Mesothelial cell of epicardium (in vitro differentiated cells): ENCODE data around the gene ADGB. TPM values are rescaled to one million over a fixed set of nuclear protein-coding genes. Genes with fewer than 3 reads are reported as not detected.

ENCODE experiments used
- DNase-seq, 2 experiments: peaks; one replicate each; pipeline ENCODE4 v3.0.0; 2021; ENCODE audit warnings: low spot score in 2 of 2; ENCODE audit not compliant: unreplicated experiment in 2 of 2
- H3K27ac Mint-ChIP-seq: 2 replicates; pipeline ENCODE4 v1.8.0; 2021; ENCODE audit warnings: mixed read lengths
- H3K27me3 Mint-ChIP-seq: 2 replicates; pipeline ENCODE4 v1.8.0; 2021; ENCODE audit warnings: low read depth, mixed read lengths
- H3K36me3 Mint-ChIP-seq: 2 replicates; pipeline ENCODE4 v1.8.0; 2021; ENCODE audit warnings: mixed read lengths
- H3K4me1 Mint-ChIP-seq: 2 replicates; pipeline ENCODE4 v1.8.0; 2021; ENCODE audit warnings: mixed read lengths
- H3K4me3 Mint-ChIP-seq: 2 replicates; pipeline ENCODE4 v1.8.0; 2021; ENCODE audit warnings: mild to moderate bottlenecking, moderate library complexity, mixed read lengths
- H3K9me3 Mint-ChIP-seq: 2 replicates; pipeline ENCODE4 v1.8.0; 2021; ENCODE audit warnings: mixed read lengths
- CTCF ChIP-seq: fragments of 200-600 bp; sonication (generic); IDR thresholded peaks from one replicate; pipeline ENCODE4 v1.5.0; 2021; ENCODE audit warnings: antibody characterized with exemption; ENCODE audit not compliant: unreplicated experiment
- total RNA-seq: library from RNA; stranded (reverse); gene quantifications from 3 replicates; pipeline ENCODE4 v1.2.1, GENCODE V29; 2021

The ADGB gene
- total RNA-seq, 1 donor from 2014 or later, result not detected

GRCh38 chr6:146859795-146860495 lies 261.2 kb downstream of the ADGB start:
- TF ChIP-seq CTCF, result no peak
- Mint-ChIP-seq H3K4me3 (no peak overlapping the region), H3K27ac (no peak overlapping the region), H3K27me3 (no peaks in the 10 kb centered on the region), H3K4me1 (peaks cover 7% of the 10 kb centered on the region), H3K9me3 (peaks cover 4% of the 10 kb centered on the region), H3K36me3 (no peaks in the 10 kb centered on the region)
- DNase-seq, result no peak

GRCh38 chr6:146860583-146860982 lies 261.8 kb downstream of the ADGB start:
- Mint-ChIP-seq H3K4me3 (no peak overlapping the region), H3K4me1 (peaks cover 11% of the 10 kb centered on the region), H3K27ac (no peak overlapping the region), H3K9me3 (peaks cover 4% of the 10 kb centered on the region), H3K27me3 (no peaks in the 10 kb centered on the region), H3K36me3 (no peaks in the 10 kb centered on the region)
- no peak for DNase-seq
- TF ChIP-seq CTCF, result no peak

GRCh38 chr6:146861029-146861563 lies 262.3 kb downstream of the ADGB start:
- TF ChIP-seq CTCF, result no peak
- Mint-ChIP-seq H3K9me3 (peaks cover 4% of the 10 kb centered on the region), H3K27ac (no peak overlapping the region), H3K36me3 (no peaks in the 10 kb centered on the region), H3K4me1 (peaks cover 16% of the 10 kb centered on the region), H3K27me3 (no peaks in the 10 kb centered on the region), H3K4me3 (no peak overlapping the region)
- no peak for DNase-seq

GRCh38 chr6:146861716-146862115 lies 262.9 kb downstream of the ADGB start:
- Mint-ChIP-seq H3K9me3 (peaks cover 4% of the 10 kb centered on the region), H3K27ac (no peak overlapping the region), H3K36me3 (no peaks in the 10 kb centered on the region), H3K27me3 (no peaks in the 10 kb centered on the region), H3K4me3 (no peak overlapping the region), H3K4me1 (peaks cover 21% of the 10 kb centered on the region)
- no peak for TF ChIP-seq CTCF
- DNase-seq, result no peak

DNA sequence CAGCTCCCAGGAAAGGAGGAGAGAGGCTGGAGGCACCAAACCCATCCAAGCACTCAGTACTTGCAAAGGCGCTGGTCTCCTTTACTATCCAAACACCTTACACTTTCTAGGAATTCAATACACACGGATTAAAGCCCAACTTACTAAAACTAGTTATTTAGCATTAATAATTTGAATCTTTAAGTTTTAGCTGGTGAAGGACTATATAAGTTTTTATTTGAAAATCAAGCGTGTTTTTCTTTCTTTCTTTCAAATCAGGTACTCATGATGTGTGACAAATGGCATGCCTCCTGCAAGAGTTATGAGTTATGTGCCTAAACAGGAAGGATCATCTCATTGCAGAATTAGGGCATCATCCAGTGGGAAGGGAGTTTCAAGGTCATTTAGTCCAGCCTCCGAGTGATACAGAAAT lies 263.7 kb downstream of the ADGB start:
- Mint-ChIP-seq H3K9me3 (peaks cover 4% of the 10 kb centered on the region), H3K4me1 (peaks cover 19% of the 10 kb centered on the region), H3K36me3 (no peaks in the 10 kb centered on the region), H3K27me3 (no peaks in the 10 kb centered on the region), H3K27ac (no peak overlapping the region), H3K4me3 (no peak overlapping the region)
- no peak for TF ChIP-seq CTCF
- DNase-seq, result no peak
